HG03432 (cell line): Measurements from ENCODE around the gene CSMD2.

ENCODE experiments used
- ATAC-seq: cut with Tn5 transposase; IDR thresholded peaks from one replicate; pipeline ENCODE4 v1.9.1; 2021; ENCODE audit warnings: mild to moderate bottlenecking, moderate library complexity; ENCODE audit not compliant: unreplicated experiment

CSMD2 gene

DNA sequence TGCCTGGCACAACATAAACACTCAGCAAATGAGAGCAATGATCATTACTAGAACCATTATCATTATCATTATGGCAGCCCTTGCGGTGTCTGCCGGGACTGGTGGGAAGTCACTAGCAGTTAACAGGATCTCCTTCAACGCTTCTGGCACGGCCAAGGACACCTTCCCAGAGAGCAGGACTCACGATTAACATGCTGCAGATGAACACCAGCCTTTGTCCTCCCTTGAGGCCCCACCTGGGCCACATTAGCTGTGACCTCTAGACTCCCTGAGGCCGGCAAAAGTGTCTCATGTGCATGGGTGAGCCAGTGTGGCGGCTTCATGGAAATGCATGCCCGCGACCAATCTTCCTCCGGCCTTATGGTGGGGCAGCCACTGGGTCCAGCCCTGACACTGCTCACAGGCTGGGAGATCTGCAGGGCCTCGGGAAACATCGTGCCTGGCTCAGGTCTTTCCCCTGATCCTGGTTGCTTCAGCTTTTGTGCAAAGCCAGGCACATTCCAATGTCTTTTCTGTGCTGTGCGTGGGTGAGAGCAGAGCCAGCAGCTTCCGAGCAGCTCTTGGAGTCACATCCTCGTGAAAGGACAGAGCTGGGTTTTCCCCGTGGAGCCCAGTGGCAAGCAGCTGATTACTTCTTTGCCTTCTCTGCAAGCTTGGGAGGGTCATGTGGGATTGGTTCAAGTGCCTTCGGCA lies 193.9 kb downstream of the CSMD2 start:
- no peak for ATAC-seq

GRCh38 chr1:33970148-33970825 lies 194.7 kb downstream of the CSMD2 start:
- no peak for ATAC-seq

GRCh38 chr1:33966346-33967141 lies 198.5 kb downstream of the CSMD2 start:
- ATAC-seq = no peak

GRCh38 chr1:33965086-33965485 lies 199.9 kb downstream of the CSMD2 start:
- no peak for ATAC-seq

- ATAC-seq = no peak
These were observed 203.0 kb downstream of the CSMD2 start for GRCh38 chr1:33962061-33962460.

DNA sequence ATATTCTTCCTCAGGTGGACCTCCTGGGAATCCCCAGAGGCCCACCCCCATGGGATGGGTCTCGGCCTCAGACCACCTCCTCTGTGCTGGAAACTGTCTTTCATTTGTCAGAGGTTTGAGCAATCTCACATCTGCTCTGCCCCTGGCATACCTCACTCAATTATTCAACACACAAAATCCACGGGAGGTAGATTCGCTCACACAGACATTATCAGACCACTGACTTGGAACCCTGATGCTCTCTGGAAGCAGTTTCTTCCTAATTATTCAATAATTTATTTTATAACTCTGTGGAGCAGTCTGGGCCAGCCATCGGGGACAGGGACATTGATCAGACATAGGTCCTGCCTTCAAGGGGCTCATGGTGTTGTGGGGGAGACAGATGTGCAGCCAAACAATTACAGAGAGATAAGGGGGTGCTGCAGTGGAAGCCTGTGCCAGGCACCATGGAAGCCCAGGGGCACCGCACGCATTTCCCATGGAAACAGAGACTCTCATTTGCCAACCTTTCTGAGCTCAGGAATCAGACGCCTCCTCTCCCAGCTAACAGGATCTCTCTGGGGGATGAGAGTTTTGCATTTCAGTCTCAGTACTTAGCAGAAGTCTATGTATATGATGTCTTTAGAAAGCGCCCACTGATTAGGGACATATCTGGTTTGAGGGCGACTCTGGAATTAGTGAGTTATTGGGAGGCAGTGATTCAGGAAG lies 204.7 kb downstream of the CSMD2 start:
- ATAC-seq = no peak

- ATAC-seq = no peak
These were observed 207.2 kb downstream of the CSMD2 start for GRCh38 chr1:33957854-33958253.

GRCh38 chr1:33955096-33955495 lies 209.9 kb downstream of the CSMD2 start:
- no peak for ATAC-seq

- ATAC-seq = no peak
These were observed 215.5 kb downstream of the CSMD2 start for GRCh38 chr1:33949570-33949969.

DNA sequence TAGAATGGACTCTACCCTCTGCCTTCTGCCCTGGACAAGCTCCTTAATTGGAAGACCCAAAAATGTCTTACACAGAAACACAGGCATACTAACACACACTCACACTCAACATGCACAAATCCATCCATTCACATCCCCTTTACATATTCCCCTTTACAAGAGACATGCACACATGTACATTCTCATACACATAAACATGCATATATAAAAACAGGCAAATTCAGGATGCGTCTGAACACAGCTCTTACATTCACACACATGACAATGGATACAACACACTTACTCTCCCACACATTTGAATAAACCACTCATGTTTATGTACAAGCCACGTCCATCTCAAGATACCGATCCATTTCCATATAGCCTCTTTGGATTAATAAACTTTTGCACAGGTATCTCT lies 216.7 kb downstream of the CSMD2 start:
- no peak for ATAC-seq

DNA sequence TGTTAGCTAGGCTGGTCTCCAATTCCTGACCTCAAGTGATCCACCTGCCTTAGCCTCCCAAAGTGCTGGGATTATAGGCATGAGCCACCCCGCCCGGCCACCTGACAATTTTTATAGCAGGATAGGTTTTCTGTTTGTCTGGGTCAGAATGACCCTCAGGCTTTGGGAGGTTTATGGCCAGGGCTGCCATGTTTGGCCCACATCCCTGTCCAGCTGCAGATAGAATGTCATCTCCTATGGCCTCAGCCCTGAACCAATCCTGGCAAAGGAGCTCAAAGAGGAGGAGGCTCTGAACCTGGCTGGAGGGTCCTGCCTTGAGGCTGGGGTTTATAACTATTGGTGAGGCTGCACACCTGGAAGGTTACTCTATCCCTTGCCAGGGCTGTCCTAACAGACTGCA lies 218.2 kb downstream of the CSMD2 start:
- ATAC-seq = no peak

DNA sequence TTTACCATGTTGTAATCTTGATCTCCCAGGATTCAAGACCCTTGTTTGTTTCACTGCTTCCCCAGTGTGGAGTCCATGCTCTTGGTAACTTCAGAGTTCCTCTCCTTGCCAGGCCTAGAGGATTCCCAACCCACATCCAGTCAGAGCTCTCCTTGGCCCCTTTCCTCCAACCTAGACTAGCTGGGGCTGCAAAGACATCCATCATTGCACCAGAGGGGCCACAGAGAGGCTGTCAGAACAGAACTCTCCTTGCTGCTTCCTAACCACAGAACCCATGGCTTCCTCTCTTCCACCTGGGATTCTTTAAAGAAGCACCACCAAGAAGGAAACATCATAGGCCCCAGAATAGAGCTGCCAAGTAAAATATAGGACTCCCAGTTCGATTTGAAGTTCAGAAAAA lies 220.2 kb downstream of the CSMD2 start:
- ATAC-seq = no peak

DNA sequence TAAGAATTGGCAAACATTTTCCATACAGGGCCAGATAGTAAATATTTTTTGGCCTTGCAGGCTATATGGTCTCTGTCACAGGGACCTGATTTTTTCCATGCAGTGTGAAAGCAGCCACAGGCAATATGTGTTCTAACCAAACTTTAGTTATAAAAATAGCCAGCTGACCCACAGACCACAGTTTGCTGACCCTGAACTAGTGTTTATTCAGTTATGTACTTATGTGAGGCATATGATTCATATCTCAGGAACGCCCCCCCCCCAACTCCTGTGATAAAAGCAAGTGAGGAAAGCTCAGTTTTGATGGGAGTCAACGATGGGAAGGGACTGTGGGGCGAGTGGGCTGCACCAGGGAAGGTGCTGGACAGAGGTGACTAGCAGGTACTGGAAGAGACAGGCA lies 221.1 kb downstream of the CSMD2 start:
- no peak for ATAC-seq

DNA sequence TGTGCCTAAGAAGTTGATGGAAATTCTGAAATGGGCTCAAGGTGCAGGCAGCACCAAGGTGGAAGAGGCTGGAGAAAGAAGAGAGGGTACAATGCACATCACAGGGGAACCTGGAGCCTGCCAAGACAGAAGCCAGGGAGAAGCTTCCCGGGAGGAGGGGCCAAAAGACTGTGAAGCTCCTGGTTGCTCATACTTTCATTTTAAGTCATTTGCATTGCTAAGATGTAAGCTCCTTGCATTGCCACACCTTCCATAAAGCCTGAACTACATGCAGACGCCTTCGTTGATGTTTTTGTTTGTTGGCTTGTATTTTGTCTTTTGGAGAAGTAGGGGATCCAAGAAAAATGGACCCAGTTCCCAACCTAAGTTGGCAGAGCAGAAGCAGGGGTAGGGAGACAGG lies 232.2 kb downstream of the CSMD2 start:
- no peak for ATAC-seq

DNA sequence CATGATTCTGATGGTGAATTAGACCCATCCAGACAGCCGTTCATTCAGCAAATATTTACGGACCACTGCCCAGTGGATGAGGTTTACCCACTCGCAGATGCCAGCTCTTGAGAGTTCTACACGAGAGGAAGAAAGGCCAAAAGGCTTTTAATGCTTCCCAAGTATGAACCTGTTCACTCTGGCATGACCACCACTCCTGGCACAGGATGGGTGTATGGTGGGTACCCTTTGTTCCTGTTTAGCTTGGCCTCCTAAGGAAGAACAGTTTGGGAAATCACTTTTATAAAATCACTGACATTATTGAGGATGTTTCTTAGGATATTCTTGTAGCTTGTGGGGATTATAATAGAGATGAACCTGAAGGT lies 233.9 kb downstream of the CSMD2 start:
- ATAC-seq = no peak

GRCh38 chr1:33930346-33931110 lies 234.5 kb downstream of the CSMD2 start:
- ATAC-seq = no peak

DNA sequence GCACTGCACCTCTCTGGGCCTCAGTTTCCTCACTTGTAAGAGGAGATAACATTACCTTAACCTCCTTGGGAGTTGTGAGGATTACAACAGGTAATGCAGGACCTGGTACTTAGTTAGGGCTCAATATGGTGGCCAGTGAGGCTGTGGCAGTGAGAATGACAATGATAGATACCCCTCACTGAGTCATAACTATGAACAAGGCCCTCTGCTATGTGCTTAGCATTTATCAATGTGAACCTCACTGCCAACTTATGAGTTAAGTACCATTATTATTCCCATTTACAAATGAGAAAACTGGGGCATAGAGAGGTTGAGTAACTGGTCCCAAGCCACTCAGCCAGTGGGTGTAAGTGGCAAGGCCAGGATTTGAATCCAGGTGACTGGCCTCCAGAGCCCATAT lies 236.8 kb downstream of the CSMD2 start:
- ATAC-seq = no peak

DNA sequence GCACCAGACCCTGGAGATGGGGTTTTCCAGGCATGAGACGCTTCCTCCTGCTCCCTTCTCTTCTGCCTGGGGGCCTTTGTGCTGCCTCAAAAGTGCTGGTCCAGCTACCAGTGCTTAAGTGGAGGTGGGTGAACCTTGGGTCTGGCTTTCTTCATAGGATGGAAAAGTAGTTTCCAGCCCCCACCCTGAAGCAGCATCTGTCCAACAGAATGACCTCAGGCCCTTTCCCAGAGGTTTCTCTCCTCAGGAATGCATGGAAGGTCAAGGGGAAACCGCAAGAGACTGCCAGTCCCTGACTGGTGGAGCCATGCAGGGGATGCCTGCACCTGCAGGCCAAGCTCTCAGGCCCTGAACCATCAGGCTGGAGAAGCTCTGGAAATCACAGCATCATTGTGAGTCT lies 237.3 kb downstream of the CSMD2 start:
- no peak for ATAC-seq

DNA sequence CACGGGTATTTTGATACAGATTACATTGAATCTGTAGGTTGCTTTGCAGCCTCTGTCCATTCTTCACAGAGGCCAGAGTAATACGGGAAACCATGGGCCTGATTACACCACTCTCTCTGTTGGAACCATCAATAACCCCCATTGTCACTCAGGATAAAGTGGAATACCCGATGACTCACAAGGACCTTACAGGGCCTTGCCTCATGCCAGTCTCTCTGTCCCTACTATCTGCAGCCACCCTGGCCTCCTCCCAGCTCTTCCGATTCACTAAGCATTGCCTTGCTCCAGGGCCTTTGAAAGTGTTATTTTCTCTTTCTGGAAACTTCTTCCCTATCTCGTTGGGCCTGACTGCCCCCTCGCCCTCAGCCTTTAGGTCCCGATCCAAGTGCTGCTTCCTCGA lies 239.4 kb downstream of the CSMD2 start:
- ATAC-seq = no peak

DNA sequence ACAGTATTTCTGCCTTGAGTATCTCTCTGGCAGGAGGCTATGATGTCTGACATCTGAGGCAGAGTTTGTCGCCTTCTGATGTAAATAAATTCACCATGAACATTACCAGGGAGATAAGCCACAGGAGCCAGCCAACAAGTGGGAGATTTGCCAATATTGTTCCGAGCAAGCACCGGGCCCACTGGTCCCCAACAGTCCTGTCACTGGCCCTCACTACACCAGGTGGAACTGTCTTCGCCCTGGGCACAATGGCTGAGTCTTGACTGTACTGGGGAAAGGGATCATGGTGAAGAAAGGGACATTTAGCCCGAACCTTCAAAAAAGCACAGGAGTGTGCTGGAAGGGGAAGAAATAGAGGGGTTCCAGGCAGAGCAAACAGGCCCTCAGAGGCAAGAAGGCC lies 243.7 kb downstream of the CSMD2 start:
- ATAC-seq = no peak

DNA sequence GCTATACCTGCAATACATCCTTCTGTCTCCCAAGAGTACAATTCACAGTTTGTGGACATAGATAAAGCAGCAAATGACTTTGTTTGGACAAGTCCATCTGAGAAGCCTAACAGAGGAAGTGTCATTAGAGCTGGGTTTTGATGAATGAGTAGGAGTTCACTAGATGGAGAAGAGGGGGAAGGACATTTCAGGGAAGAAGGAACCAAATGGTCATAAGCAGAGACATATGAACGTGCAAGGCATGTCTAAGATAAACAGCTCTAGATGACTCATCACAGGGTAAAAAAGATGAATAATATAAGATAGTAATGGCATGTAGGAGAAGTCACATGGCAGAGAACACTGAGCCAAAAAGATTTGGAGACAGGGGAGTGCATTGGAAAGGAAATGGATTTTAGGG lies 246.7 kb downstream of the CSMD2 start:
- no peak for ATAC-seq
